Trophoblast cell (in vitro differentiated cells and primary cell): Measurements from ENCODE around the gene ZNF365.

ENCODE experiments used
- DNase-seq, 2 donors: peaks; one replicate each; pipeline ENCODE4 v3.0.0-alpha.2; 2016
- H2AFZ ChIP-seq: 2 replicates; pipeline ENCODE4 v1.6.1; 2013; ENCODE audit warnings: low read length, moderate library complexity, mild to moderate bottlenecking; ENCODE audit not compliant: insufficient read depth, poor library complexity
- H2AK5ac ChIP-seq: 2 replicates; pipeline ENCODE4 v1.6.1; 2013; ENCODE audit warnings: mild to moderate bottlenecking, low read length
- H2BK120ac ChIP-seq: 2 replicates; pipeline ENCODE4 v1.6.1; 2013; ENCODE audit warnings: low read length, mild to moderate bottlenecking, moderate library complexity; ENCODE audit not compliant: insufficient read depth, poor library complexity
- H2BK12ac ChIP-seq: 2 replicates; pipeline ENCODE4 v1.6.1; 2013; ENCODE audit warnings: mild to moderate bottlenecking, low read length, moderate library complexity
- H2BK5ac ChIP-seq: 2 replicates; pipeline ENCODE4 v1.6.1; 2013; ENCODE audit warnings: low read length, low read depth, moderate library complexity, mild to moderate bottlenecking; ENCODE audit not compliant: poor library complexity
- H3K14ac ChIP-seq: 2 replicates; pipeline ENCODE4 v1.6.1; 2013; ENCODE audit warnings: mild to moderate bottlenecking, low read length
- H3K18ac ChIP-seq: 2 replicates; pipeline ENCODE4 v1.6.1; 2013; ENCODE audit warnings: mild to moderate bottlenecking, low read length
- H3K23ac ChIP-seq: 2 replicates; pipeline ENCODE4 v1.6.1; 2013; ENCODE audit warnings: low read length
- H3K27ac ChIP-seq: 2 replicates; pipeline ENCODE4 v1.5.1; 2013; ENCODE audit warnings: low read depth, mild to moderate bottlenecking, inconsistent platforms, low read length, moderate library complexity
- H3K27me3 ChIP-seq: 2 replicates; pipeline ENCODE4 v1.6.1; 2013; ENCODE audit warnings: inconsistent platforms, mild to moderate bottlenecking, low read length, moderate library complexity; ENCODE audit not compliant: insufficient read depth
- H3K36me3 ChIP-seq, 2 experiments: 1 replicate in 1 of 2; 2 replicates in 1 of 2; pipeline ENCODE4 v1.6.1; 2013; ENCODE audit warnings: low read length in 2 of 2, mild to moderate bottlenecking in 2 of 2, moderate library complexity in 1 of 2; ENCODE audit not compliant: insufficient read depth in 2 of 2, control insufficient read depth in 1 of 2
- H3K4ac ChIP-seq: 2 replicates; pipeline ENCODE4 v1.6.1; 2013; ENCODE audit warnings: low read depth, mild to moderate bottlenecking, low read length, moderate library complexity
- H3K4me1 ChIP-seq, 2 experiments: 1 replicate in 1 of 2; 2 replicates in 1 of 2; pipeline ENCODE4 v1.6.1; 2013; ENCODE audit warnings: low read length in 2 of 2, mild to moderate bottlenecking in 2 of 2, moderate library complexity in 1 of 2; ENCODE audit not compliant: insufficient read depth in 2 of 2, control insufficient read depth in 1 of 2
- H3K4me2 ChIP-seq: 2 replicates; pipeline ENCODE4 v1.6.1; 2013; ENCODE audit warnings: inconsistent platforms, mild to moderate bottlenecking, low read length, moderate library complexity
- H3K4me3 ChIP-seq: 2 replicates; pipeline ENCODE4 v1.5.1; 2013; ENCODE audit warnings: mild to moderate bottlenecking, low read depth, low read length, inconsistent platforms
- H3K79me1 ChIP-seq: one replicate; pipeline ENCODE4 v1.6.1; 2013; ENCODE audit warnings: low read length
- H3K79me2 ChIP-seq: 2 replicates; pipeline ENCODE4 v1.6.1; 2013; ENCODE audit warnings: low read length, mild to moderate bottlenecking; ENCODE audit not compliant: control insufficient read depth, insufficient read depth, poor library complexity
- H3K9ac ChIP-seq: 2 replicates; pipeline ENCODE4 v1.6.1; 2013; ENCODE audit warnings: mild to moderate bottlenecking, low read length
- H3K9me3 ChIP-seq: 2 replicates; pipeline ENCODE4 v1.6.1; 2013; ENCODE audit warnings: low read depth, mild to moderate bottlenecking, control low read depth, inconsistent platforms, low read length; ENCODE audit not compliant: insufficient read depth
- H4K12ac ChIP-seq: 2 replicates; pipeline ENCODE4 v1.6.1; 2013; ENCODE audit warnings: low read depth, mild to moderate bottlenecking, low read length, moderate library complexity
- H4K8ac ChIP-seq: 2 replicates; pipeline ENCODE4 v1.6.1; 2013; ENCODE audit warnings: low read depth, mild to moderate bottlenecking, low read length, moderate library complexity
- H4K91ac ChIP-seq: one replicate; pipeline ENCODE4 v1.6.1; 2013; ENCODE audit warnings: low read depth, mild to moderate bottlenecking, low read length, moderate library complexity
- WGBS: extraction: QIAGEN DNeasy Blood & Tissue Kit; methylation state at CpG from one replicate; pipeline ENCODE4 v1.1.7; 2013; ENCODE audit warnings: missing lambda C conversion rate; ENCODE audit not compliant: insufficient read length, insufficient coverage; ENCODE audit errors: extremely low coverage; 5-methylcytosine and 5-hydroxymethylcytosine counted together

The ZNF365 gene

DNA sequence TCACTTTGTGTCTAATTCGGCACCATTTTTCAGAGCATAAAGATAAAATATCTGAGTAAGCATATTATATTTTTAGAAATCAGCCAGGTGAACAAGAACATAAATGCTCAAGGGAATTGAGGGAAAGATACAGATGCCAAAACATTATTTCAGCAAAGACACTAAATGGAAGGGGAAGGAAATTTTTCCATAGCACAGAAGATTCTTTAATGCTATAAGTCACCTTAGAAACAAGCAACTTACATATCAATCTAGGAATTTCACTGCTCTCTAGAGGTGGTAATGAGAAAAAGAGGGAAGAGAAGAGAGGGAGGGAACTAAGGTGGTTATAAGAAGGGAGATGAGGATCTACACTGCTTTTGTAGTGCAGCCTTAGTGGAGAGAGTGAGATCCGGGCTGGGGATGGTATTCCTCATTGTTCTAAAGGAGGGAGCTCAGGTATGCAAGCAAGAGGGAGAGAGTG, 20.4 kb downstream of the ZNF365 start:
- no peak overlapping the region for H3K23ac ChIP-seq
- no peaks in the 10 kb centered on the region for H3K36me3 ChIP-seq
- H3K4me2 ChIP-seq: no peak overlapping the region
- H4K12ac ChIP-seq: no peak overlapping the region
- no CpG with 5 or more reads among the region's 2 CpGs for WGBS
- no peaks in the 10 kb centered on the region for H3K9me3 ChIP-seq
- H3K9ac ChIP-seq: no peak overlapping the region
- no peaks in the 10 kb centered on the region for H3K27me3 ChIP-seq
- no peak overlapping the region for H3K27ac ChIP-seq
- no peaks in the 10 kb centered on the region for H3K79me2 ChIP-seq
- no peak overlapping the region for H2BK5ac ChIP-seq
- H2BK12ac ChIP-seq: no peak overlapping the region
- H2AK5ac ChIP-seq: no peak overlapping the region
- no peak overlapping the region for H2BK120ac ChIP-seq
- H3K4ac ChIP-seq: no peak overlapping the region
- H2AFZ ChIP-seq: no peak overlapping the region
- no peak overlapping the region for H4K8ac ChIP-seq
- H4K91ac ChIP-seq: no peak overlapping the region
- no peaks in the 10 kb centered on the region for H3K79me1 ChIP-seq
- DNase-seq: no peak
- H3K4me1 ChIP-seq: no peaks in the 10 kb centered on the region
- H3K18ac ChIP-seq: no peak overlapping the region
- H3K4me3 ChIP-seq: no peak overlapping the region
- no peak overlapping the region for H3K14ac ChIP-seq

DNA sequence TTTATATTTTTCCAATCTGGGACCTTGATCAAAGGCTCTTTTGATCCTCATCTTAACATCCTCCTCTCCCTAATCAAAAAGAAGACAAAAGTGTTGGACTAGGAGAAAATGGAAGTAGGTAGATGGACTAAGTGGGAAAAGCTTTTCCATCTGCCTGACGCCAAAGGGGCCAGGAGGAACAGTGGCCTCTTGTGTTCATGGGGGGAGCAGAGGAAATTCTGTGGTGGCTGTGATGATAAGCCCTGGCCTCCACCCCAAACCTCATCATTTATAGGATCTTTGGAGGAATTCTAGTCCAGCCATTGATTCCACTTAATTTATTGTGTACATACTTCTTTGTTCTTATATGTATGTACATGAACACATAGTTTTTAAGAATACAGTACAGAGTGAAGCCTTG, 21.7 kb downstream of the ZNF365 start:
- Histone ChIP-seq H2AFZ (no peak overlapping the region), H3K27me3 (no peaks in the 10 kb centered on the region), H3K9me3 (no peaks in the 10 kb centered on the region), H3K4ac (no peak overlapping the region), H3K36me3 (no peaks in the 10 kb centered on the region), H4K8ac (no peak overlapping the region), H4K91ac (no peak overlapping the region), H3K79me1 (no peaks in the 10 kb centered on the region), H3K4me1 (no peaks in the 10 kb centered on the region), H3K14ac (no peak overlapping the region), H3K23ac (no peak overlapping the region), H4K12ac (no peak overlapping the region), H3K18ac (no peak overlapping the region), H2BK120ac (no peak overlapping the region), H3K4me2 (no peak overlapping the region), H2AK5ac (no peak overlapping the region), H3K4me3 (no peak overlapping the region), H3K9ac (no peak overlapping the region), H3K27ac (no peak overlapping the region), H3K79me2 (no peaks in the 10 kb centered on the region), H2BK12ac (no peak overlapping the region), H2BK5ac (no peak overlapping the region)
- no CpG with 5 or more reads among the region's 1 CpG for WGBS
- DNase-seq: no peak

DNA sequence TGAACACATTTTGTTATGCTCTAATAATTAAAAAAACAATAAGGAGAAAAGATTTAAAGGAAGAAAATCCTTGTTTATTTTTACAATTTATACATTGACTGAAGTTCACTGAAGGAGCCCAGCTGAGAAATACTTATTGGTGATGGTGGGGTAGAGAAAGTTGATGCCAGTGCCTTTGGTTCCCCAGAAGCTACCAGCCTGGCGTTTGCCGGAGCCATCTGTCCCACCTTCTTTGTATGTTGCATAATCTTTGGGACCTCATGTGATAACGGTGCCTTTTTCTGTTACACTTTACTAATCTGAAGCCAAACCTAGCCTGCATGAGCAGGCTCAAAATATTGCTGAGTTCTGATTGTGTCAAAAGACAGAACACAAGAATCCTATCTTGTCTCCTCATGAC, 22.7 kb downstream of the ZNF365 start:
- no peak overlapping the region for H3K27ac ChIP-seq
- no CpG with 5 or more reads among the region's 3 CpGs for WGBS
- H3K23ac ChIP-seq: no peak overlapping the region
- H3K4ac ChIP-seq: no peak overlapping the region
- no peaks in the 10 kb centered on the region for H3K79me1 ChIP-seq
- no peak overlapping the region for H4K12ac ChIP-seq
- H4K91ac ChIP-seq: no peak overlapping the region
- no peak overlapping the region for H3K14ac ChIP-seq
- H3K36me3 ChIP-seq: no peaks in the 10 kb centered on the region
- no peak overlapping the region for H2BK12ac ChIP-seq
- H3K4me3 ChIP-seq: no peak overlapping the region
- H2AK5ac ChIP-seq: no peak overlapping the region
- no peaks in the 10 kb centered on the region for H3K4me1 ChIP-seq
- no peak overlapping the region for H4K8ac ChIP-seq
- H3K27me3 ChIP-seq: no peaks in the 10 kb centered on the region
- no peak overlapping the region for H3K9ac ChIP-seq
- no peak overlapping the region for H3K18ac ChIP-seq
- no peak overlapping the region for H2BK120ac ChIP-seq
- no peaks in the 10 kb centered on the region for H3K79me2 ChIP-seq
- H3K4me2 ChIP-seq: no peak overlapping the region
- H2BK5ac ChIP-seq: no peak overlapping the region
- H3K9me3 ChIP-seq: no peaks in the 10 kb centered on the region
- no peak overlapping the region for H2AFZ ChIP-seq
- DNase-seq: no peak

DNA sequence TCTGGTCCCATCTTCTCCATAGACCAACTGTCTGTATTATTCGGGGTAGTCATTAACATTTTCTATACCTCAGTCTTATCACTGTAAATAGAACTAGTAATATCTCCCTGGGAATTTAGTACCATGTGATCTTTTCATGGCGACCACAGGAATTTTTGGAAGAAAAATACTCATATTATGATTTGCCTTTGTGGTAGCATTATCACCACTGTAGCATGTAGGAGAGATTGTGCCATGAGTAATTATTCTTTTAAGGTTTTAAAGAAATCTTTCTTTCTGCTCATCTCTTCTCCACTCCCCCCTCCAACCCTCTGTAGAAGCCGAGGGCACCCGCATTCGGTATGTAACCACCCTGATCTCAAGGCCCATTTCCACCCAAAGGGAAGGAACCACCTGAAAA, 25.0 kb downstream of the ZNF365 start:
- Histone ChIP-seq H3K4me1 (no peaks in the 10 kb centered on the region), H3K9me3 (no peaks in the 10 kb centered on the region), H2AFZ (no peak overlapping the region), H2AK5ac (no peak overlapping the region), H3K27ac (no peak overlapping the region), H4K91ac (no peak overlapping the region), H3K4ac (no peak overlapping the region), H3K79me2 (no peaks in the 10 kb centered on the region), H2BK5ac (no peak overlapping the region), H4K8ac (no peak overlapping the region), H4K12ac (no peak overlapping the region), H3K27me3 (no peaks in the 10 kb centered on the region), H3K79me1 (no peaks in the 10 kb centered on the region), H3K9ac (no peak overlapping the region), H3K4me2 (no peak overlapping the region), H3K23ac (no peak overlapping the region), H3K4me3 (no peak overlapping the region), H2BK120ac (no peak overlapping the region), H3K18ac (no peak overlapping the region), H3K36me3 (no peaks in the 10 kb centered on the region), H2BK12ac (no peak overlapping the region), H3K14ac (no peak overlapping the region)
- no CpG with 5 or more reads among the region's 5 CpGs for WGBS
- no peak for DNase-seq
